ENCODE results near the gene ZSCAN31. TPM values are rescaled to one million over a fixed set of nuclear protein-coding genes. Genes with fewer than 3 reads are reported as not detected.

The ZSCAN31 gene
- total and polyA plus RNA-seq, 8 donors = 2.3 to 13.4 (median 8.1) TPM

DNA sequence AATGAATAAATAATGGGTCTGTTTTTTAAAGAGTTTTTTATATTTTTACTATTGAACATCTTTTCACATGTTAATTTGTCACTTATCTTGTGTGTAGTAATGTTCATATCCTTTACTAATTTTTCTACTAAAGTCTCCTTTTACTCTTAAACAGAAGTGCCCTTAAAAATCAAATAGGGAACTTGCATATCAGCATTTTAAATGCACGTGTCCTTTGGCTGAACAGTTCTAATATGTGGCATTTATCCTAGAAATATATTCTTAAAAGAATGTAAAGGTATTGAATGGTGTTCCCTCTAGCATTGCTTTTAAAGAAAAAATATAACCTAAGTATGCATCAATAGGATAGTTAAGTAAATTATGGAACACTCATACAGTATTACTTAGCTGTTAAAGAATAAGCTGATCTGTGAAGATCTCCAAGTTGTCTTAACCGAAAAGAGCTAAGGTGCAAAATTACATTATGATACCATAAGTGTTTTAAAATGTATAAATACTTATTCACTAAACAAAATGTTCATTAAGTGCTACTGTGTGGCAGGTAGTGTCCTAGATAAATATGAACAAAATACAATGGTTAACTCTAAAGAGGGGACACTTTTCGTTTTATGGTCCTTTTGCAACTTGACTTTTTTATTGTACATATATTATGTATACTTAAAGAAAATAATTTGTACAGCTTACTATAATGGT, 55.2 kb downstream of the ZSCAN31 start:
- peak overlapping the region; percentile 49 to 75 (median 56) for H3K4me3 ChIP-seq
- H3K27me3 ChIP-seq = no peaks in the 10 kb centered on the region
- TF ChIP-seq EP300 (IDR thresholded peaks at IDR 0.05) (no peak), POLR2A (IDR thresholded peaks at IDR 0.05) (no peak), POLR2AphosphoS5 (IDR thresholded peaks at IDR 0.05) (no peak)
- TF ChIP-seq, protein P1, sequence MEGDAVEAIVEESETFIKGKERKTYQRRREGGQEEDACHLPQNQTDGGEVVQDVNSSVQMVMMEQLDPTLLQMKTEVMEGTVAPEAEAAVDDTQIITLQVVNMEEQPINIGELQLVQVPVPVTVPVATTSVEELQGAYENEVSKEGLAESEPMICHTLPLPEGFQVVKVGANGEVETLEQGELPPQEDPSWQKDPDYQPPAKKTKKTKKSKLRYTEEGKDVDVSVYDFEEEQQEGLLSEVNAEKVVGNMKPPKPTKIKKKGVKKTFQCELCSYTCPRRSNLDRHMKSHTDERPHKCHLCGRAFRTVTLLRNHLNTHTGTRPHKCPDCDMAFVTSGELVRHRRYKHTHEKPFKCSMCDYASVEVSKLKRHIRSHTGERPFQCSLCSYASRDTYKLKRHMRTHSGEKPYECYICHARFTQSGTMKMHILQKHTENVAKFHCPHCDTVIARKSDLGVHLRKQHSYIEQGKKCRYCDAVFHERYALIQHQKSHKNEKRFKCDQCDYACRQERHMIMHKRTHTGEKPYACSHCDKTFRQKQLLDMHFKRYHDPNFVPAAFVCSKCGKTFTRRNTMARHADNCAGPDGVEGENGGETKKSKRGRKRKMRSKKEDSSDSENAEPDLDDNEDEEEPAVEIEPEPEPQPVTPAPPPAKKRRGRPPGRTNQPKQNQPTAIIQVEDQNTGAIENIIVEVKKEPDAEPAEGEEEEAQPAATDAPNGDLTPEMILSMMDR (IDR thresholded peaks at IDR 0.05) = no peak
- H3K36me3 ChIP-seq = peaks cover 14 to 42% (median 39%) of the 10 kb centered on the region in 4 donors
- H3K27ac ChIP-seq = peak overlapping the region in 2 of 5 donors; percentile 54 to 76
- no peak for DNase-seq
- WGBS, 5 donors = 31 to 46% (median 34%) methylated on average over 3 of the region's 3 CpGs
- H3K4me1 ChIP-seq = peaks cover 0 to 19% (median 16%) of the 10 kb centered on the region in 4 donors
- intact Hi-C loops (cut with DNase I; ENCODE audit: low total_unique reads) = no loop called here
- H3K9me3 ChIP-seq = no peaks in the 10 kb centered on the region

DNA sequence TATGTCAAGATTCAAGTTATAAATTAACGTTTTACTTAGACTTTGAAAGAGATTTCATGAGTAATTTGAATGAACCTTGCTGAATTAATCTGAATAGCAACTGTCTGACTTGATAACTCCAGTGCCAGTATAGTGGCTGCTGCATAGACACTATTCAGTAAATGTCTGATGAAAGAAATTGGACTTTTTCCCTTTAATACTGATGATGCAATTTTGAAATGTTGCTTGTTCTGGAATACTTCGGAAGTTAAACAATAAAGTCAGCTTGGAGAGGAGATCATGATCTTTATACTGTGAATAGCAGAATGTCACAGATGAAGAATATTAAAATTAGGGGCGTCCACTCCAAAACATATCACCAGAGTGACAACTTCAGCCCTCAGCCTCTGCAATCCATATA, 58.2 kb downstream of the ZSCAN31 start:
- Histone ChIP-seq H3K27ac (no peak overlapping the region), H3K4me3 (no peak overlapping the region), H3K4me1 (peaks cover 0 to 18% (median 16%) of the 10 kb centered on the region in 4 donors), H3K9me3 (no peaks in the 10 kb centered on the region), H3K27me3 (no peaks in the 10 kb centered on the region), H3K36me3 (peaks cover 16 to 50% (median 49%) of the 10 kb centered on the region in 4 donors)
- TF ChIP-seq, protein P1 (IDR thresholded peaks at IDR 0.05) = no peak
- no peak for TF ChIP-seq POLR2AphosphoS5 (IDR thresholded peaks at IDR 0.05)
- no peak for TF ChIP-seq EP300 (IDR thresholded peaks at IDR 0.05)
- no peak for TF ChIP-seq POLR2A (IDR thresholded peaks at IDR 0.05)
- no peak for DNase-seq
- intact Hi-C loops (cut with DNase I; ENCODE audit: low total_unique reads) = no loop called here
- 76 to 85% (median 79%) methylated on average over 3 of the region's 3 CpGs for WGBS, 5 donors

DNA sequence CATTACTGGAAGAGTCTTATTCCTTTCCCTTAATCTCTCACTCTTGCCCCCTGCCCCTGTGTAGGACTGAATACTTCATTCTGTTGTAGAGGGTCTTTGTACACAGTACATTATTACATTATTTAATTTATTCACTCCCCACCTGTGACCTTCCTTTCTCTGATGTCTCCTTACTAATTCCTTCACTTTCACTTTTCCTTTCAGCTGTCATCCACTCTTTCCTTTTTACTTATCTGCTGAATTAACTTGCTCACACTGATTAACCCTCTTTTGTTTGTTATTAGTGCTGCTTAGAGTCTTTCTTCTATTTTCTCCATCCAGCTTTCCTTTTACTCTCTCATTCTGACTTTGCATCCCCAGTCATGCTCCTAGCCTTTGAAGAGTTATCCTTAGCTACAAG, 61.1 kb downstream of the ZSCAN31 start:
- no peaks in the 10 kb centered on the region for H3K27me3 ChIP-seq
- DNase-seq = no peak
- peaks cover 25 to 65% (median 60%) of the 10 kb centered on the region in 4 donors for H3K36me3 ChIP-seq
- intact Hi-C loops (cut with DNase I; ENCODE audit: low total_unique reads) = no loop called here
- no peaks in the 10 kb centered on the region for H3K4me1 ChIP-seq
- TF ChIP-seq, protein P1 (IDR thresholded peaks at IDR 0.05) = no peak
- no peak for TF ChIP-seq EP300 (IDR thresholded peaks at IDR 0.05)
- no peak for TF ChIP-seq POLR2AphosphoS5 (IDR thresholded peaks at IDR 0.05)
- TF ChIP-seq POLR2A (IDR thresholded peaks at IDR 0.05) = no peak
- no peak overlapping the region for H3K27ac ChIP-seq
- H3K4me3 ChIP-seq = no peak overlapping the region
- no peaks in the 10 kb centered on the region for H3K9me3 ChIP-seq

Small RNA genes within 50 kb of the gene (small RNA-seq; reads per million reads assigned to genes)
- gene AL021997.1 = 0 reads per million in 4 donors
- gene AL021997.2 = 0 reads per million in 4 donors

Other genes starting within 250 kb of the ZSCAN31 start
- gene ZSCAN16, start 211.5 kb downstream of the ZSCAN31 start, total RNA-seq = 1 to 10 TPM in 4 of 5 donors, not detected in 1; 3.8 to 9.0 (median 4.9) TPM
- 10 to 100 TPM in 1 of 3 donors, 1 to 10 TPM in 2; 6.1 to 13.0 (median 7.1) TPM for gene ZSCAN16, start 211.5 kb downstream of the ZSCAN31 start, polyA plus RNA-seq
- gene ZKSCAN8, start 194.3 kb downstream of the ZSCAN31 start, total RNA-seq = 100 to 1,000 TPM in 1 of 5 donors, 10 to 100 TPM in 3, 1 to 10 TPM in 1; 6.4 to 101 (median 17.8) TPM
- 1 to 10 TPM; 1.8 to 2.9 (median 1.8) TPM for gene ZKSCAN8, start 194.3 kb downstream of the ZSCAN31 start, polyA plus RNA-seq
- 10 to 100 TPM in 3 of 5 donors, 1 to 10 TPM in 2; 1.8 to 37.9 (median 15.1) TPM for gene ZSCAN9, start 110.9 kb downstream of the ZSCAN31 start, total RNA-seq
- 1 to 10 TPM; 5.7 to 7.9 (median 7.0) TPM for gene ZSCAN9, start 110.9 kb downstream of the ZSCAN31 start, polyA plus RNA-seq
- gene ZKSCAN4, start 83.9 kb downstream of the ZSCAN31 start, total RNA-seq = 1 to 10 TPM in 4 of 5 donors, under 1 TPM in 1; under 0.01 to 6.4 (median 2.0) TPM
- gene ZKSCAN4, start 83.9 kb downstream of the ZSCAN31 start, polyA plus RNA-seq = 1 to 10 TPM; 1.8 to 3.8 (median 2.6) TPM
- under 1 TPM in 2 of 5 donors, not detected in 3; 0.45 to 0.55 TPM for gene NKAPL, start 76.9 kb downstream of the ZSCAN31 start, total RNA-seq
- 1 to 10 TPM in 2 of 3 donors, under 1 TPM in 1; 0.87 to 4.4 (median 2.2) TPM for gene NKAPL, start 76.9 kb downstream of the ZSCAN31 start, polyA plus RNA-seq
- 10 to 100 TPM; 12.2 to 46.9 (median 28.5) TPM for gene ZSCAN26, start 69.0 kb downstream of the ZSCAN31 start, total RNA-seq
- 1 to 10 TPM; 7.0 to 8.2 (median 7.2) TPM for gene ZSCAN26, start 69.0 kb downstream of the ZSCAN31 start, polyA plus RNA-seq
- 1 to 10 TPM in 3 of 5 donors, under 1 TPM in 2; 0.58 to 5.8 (median 5.1) TPM for gene PGBD1, start 54.6 kb downstream of the ZSCAN31 start, total RNA-seq
- gene PGBD1, start 54.6 kb downstream of the ZSCAN31 start, polyA plus RNA-seq = 1 to 10 TPM in 2 of 3 donors, under 1 TPM in 1; 0.92 to 2.0 (median 1.4) TPM
- 10 to 100 TPM in 1 of 5 donors, 1 to 10 TPM in 4; 2.3 to 31.2 (median 4.6) TPM for gene ZKSCAN3, start 13.8 kb upstream of the ZSCAN31 start, total RNA-seq
- 1 to 10 TPM in 2 of 3 donors, under 1 TPM in 1; 0.61 to 1.6 (median 1.0) TPM for gene ZKSCAN3, start 13.8 kb upstream of the ZSCAN31 start, polyA plus RNA-seq
- 10 to 100 TPM in 1 of 5 donors, 1 to 10 TPM in 4; 1.4 to 10.5 (median 7.1) TPM for gene ZSCAN12, start 63.6 kb upstream of the ZSCAN31 start, total RNA-seq
- gene ZSCAN12, start 63.6 kb upstream of the ZSCAN31 start, polyA plus RNA-seq = 1 to 10 TPM; 1.1 to 1.8 (median 1.7) TPM
- 1 to 10 TPM in 1 of 5 donors, under 1 TPM in 1, not detected in 3; 0.58 to 5.3 TPM for gene ZSCAN23, start 107.3 kb upstream of the ZSCAN31 start, total RNA-seq
- under 1 TPM in 2 of 3 donors, not detected in 1; 0.23 to 0.75 TPM for gene ZSCAN23, start 107.3 kb upstream of the ZSCAN31 start, polyA plus RNA-seq
- gene GPX6, start 179.6 kb upstream of the ZSCAN31 start, total RNA-seq = not detected
- gene GPX6, start 179.6 kb upstream of the ZSCAN31 start, polyA plus RNA-seq = not detected
- gene GPX5, start 189.7 kb upstream of the ZSCAN31 start, total RNA-seq = not detected
- not detected for gene GPX5, start 189.7 kb upstream of the ZSCAN31 start, polyA plus RNA-seq